Sigmoid colon (tissue), 4 donors: ENCODE data around the gene EPHB1.

Experiments used
- EP300 ChIP-seq, 4 donors: sonication (generic); formaldehyde crosslinking; IDR thresholded peaks; one replicate each; pipeline ENCODE4 v1.6.1; 2017; ENCODE audit warnings: antibody characterized with exemption in 4 of 4
- POLR2A ChIP-seq, 2 donors: fragments of 450-650 bp; IDR thresholded peaks; one replicate each; pipeline ENCODE4 v1.6.1; 2016; ENCODE audit warnings: antibody characterized with exemption in 2 of 2, mild to moderate bottlenecking in 2 of 2, moderate library complexity in 2 of 2
- POLR2AphosphoS5 ChIP-seq, 4 donors: sonication (generic); formaldehyde crosslinking; IDR thresholded peaks; one replicate each; pipeline ENCODE4 v1.6.1; 2017; ENCODE audit warnings: antibody characterized with exemption in 4 of 4
- TF ChIP-seq, protein P1 (sequence below), 4 experiments: fragments of 450-650 bp in 3 of 4; fragments of 200-600 bp in 1 of 4; IDR thresholded peaks; one replicate each; pipeline ENCODE4 v1.5.1; 2016 to 2019; ENCODE audit warnings: antibody characterized with exemption in 4 of 4, mild to moderate bottlenecking in 3 of 4, moderate library complexity in 2 of 4

DNA sequence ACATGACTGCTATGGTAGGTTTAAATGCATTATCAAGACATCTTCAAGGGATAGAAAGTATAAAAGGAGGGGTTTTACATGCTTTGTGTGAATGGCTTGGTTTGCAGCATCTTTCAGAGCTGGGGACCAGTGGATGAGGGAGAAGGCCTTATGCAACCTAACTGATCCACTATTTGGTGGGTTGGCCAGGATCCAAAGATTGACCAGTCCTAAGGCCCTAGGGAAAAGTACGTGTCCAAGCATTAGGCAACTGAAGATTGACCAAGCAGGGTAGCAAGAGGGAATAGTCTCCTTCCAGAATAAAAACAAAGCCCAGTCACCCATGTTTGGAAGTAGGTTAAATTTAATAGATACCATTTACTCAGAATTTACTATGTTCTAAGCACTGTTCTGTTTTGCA lies 509.3 kb downstream of the EPHB1 start:
- TF ChIP-seq POLR2AphosphoS5 (IDR thresholded peaks at IDR 0.05) (no peak), POLR2A (IDR thresholded peaks at IDR 0.05) (no peak), EP300 (IDR thresholded peaks at IDR 0.05) (no peak)
- TF ChIP-seq, protein P1, sequence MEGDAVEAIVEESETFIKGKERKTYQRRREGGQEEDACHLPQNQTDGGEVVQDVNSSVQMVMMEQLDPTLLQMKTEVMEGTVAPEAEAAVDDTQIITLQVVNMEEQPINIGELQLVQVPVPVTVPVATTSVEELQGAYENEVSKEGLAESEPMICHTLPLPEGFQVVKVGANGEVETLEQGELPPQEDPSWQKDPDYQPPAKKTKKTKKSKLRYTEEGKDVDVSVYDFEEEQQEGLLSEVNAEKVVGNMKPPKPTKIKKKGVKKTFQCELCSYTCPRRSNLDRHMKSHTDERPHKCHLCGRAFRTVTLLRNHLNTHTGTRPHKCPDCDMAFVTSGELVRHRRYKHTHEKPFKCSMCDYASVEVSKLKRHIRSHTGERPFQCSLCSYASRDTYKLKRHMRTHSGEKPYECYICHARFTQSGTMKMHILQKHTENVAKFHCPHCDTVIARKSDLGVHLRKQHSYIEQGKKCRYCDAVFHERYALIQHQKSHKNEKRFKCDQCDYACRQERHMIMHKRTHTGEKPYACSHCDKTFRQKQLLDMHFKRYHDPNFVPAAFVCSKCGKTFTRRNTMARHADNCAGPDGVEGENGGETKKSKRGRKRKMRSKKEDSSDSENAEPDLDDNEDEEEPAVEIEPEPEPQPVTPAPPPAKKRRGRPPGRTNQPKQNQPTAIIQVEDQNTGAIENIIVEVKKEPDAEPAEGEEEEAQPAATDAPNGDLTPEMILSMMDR (IDR thresholded peaks at IDR 0.05) = no peak
